Activated CD8-positive, alpha-beta memory T cell treated with anti-CD3 and anti-CD28 coated beads, Interleukin-2, amount 50 U/mL, for 24 hours (primary cell): ENCODE results near the gene CD38.
"Not testable (repeated sequence)": the region's sequence is repeated elsewhere in the genome, so short reads cannot be mapped to it uniquely, and the experiment has no call there.

Experiments used
- DNase-seq: peaks from one replicate; pipeline ENCODE4 v3.0.0-alpha.2; 2020; ENCODE audit errors: extremely low read depth

Gene CD38

GRCh38 chr4:15762460-15762859 is 15.7 kb upstream of the CD38 start:
- DNase-seq = not testable (repeated sequence)

GRCh38 chr4:15765391-15765790 is 12.7 kb upstream of the CD38 start:
- DNase-seq = no peak

- DNase-seq = no peak
Observed at GRCh38 chr4:15765910-15766697, 12.0 kb upstream of the CD38 start.

- DNase-seq = no peak
Observed at GRCh38 chr4:15766821-15767220, 11.3 kb upstream of the CD38 start.

GRCh38 chr4:15769202-15769601 is 8.9 kb upstream of the CD38 start:
- no peak for DNase-seq

GRCh38 chr4:15771216-15772058 is 6.7 kb upstream of the CD38 start:
- DNase-seq = no peak

GRCh38 chr4:15774020-15774420 is 4.1 kb upstream of the CD38 start:
- no peak for DNase-seq

- no peak for DNase-seq
Observed at GRCh38 chr4:15776871-15777648, 1.1 kb upstream of the CD38 start.

GRCh38 chr4:15777697-15778288 is 335 bp upstream of the CD38 start:
- no peak for DNase-seq

- no peak for DNase-seq
Observed at GRCh38 chr4:15779306-15779705, 1.2 kb downstream of the CD38 start.

- no peak for DNase-seq
Observed at GRCh38 chr4:15779809-15780208, 1.7 kb downstream of the CD38 start.

GRCh38 chr4:15781427-15782095 is 3.4 kb downstream of the CD38 start:
- no peak for DNase-seq

GRCh38 chr4:15783676-15784075 is 5.5 kb downstream of the CD38 start:
- no peak for DNase-seq

GRCh38 chr4:15784959-15785634 is 7.0 kb downstream of the CD38 start:
- DNase-seq = no peak

- DNase-seq = no peak
Observed at GRCh38 chr4:15786743-15787142, 8.6 kb downstream of the CD38 start.

- DNase-seq = no peak
Observed at GRCh38 chr4:15792974-15793373, 14.8 kb downstream of the CD38 start.

GRCh38 chr4:15793506-15794363 is 15.6 kb downstream of the CD38 start:
- no peak for DNase-seq

- no peak for DNase-seq
Observed at GRCh38 chr4:15794426-15794825, 16.3 kb downstream of the CD38 start.

GRCh38 chr4:15794905-15795304 is 16.8 kb downstream of the CD38 start:
- DNase-seq = no peak

GRCh38 chr4:15797320-15797719 is 19.2 kb downstream of the CD38 start:
- DNase-seq = no peak
